ENCODE data around the gene ITGA2B. TPM values are rescaled to one million over a fixed set of nuclear protein-coding genes. Genes with fewer than 3 reads are reported as not detected.

ITGA2B gene
- total and polyA plus RNA-seq, 2 of the 4 experiments (the other 2 are of a cell fraction): under 0.01 to 0.26 TPM

- Histone ChIP-seq H2AK9ac (replicated peaks; ENCODE audit: low read depth, low read length, poor library complexity) (peak overlapping the region; percentile 3), H3K4me3 (ENCODE audit: insufficient read depth, low read depth, low read length) (peak overlapping the region; percentile 50), H3K4ac (ENCODE audit: low read depth, low read length) (no peak overlapping the region), H3K36me3 (ENCODE audit: control insufficient read depth, insufficient read depth, low read length) (no peaks in the 10 kb centered on the region), H3K23ac (ENCODE audit: low read depth, low read length) (peak overlapping the region; percentile 36; the same call in 1 of the 2 replicates), H4K20me1 (ENCODE audit: insufficient read depth, low read length) (0 out of 2 replicates have a peak, but pooled peaks cover 3% of the 10 kb centered on the region), H4K91ac (ENCODE audit: insufficient read depth, low read depth, low read length) (no peak overlapping the region; the same call in 1 of the 2 replicates), H3K4me2 (ENCODE audit: low read depth, low read length) (peak overlapping the region; percentile 73), H3K56ac (ENCODE audit: extremely low read depth, insufficient read depth, low read length) (no peak overlapping the region), H2BK120ac (ENCODE audit: low read depth, low read length) (no peak overlapping the region), H2BK15ac (ENCODE audit: low read depth, low read length) (no peak overlapping the region; the same call in 2 of the 3 replicates), H3K27me3 (ENCODE audit: control insufficient read depth, insufficient read depth, low read length) (peaks cover 27% of the 10 kb centered on the region), H3K18ac (ENCODE audit: low read depth, low read length) (no peak overlapping the region), H3K9me1 (ENCODE audit: insufficient read depth, low read length) (no peaks in the 10 kb centered on the region), H4K8ac (ENCODE audit: low read depth in 2 of 2, low read length in 2 of 2) (peak overlapping the region; percentile 1 to 74; a peak in 2 of 4 replicates), H2BK5ac (ENCODE audit: low read depth, low read length, poor library complexity, severe bottlenecking) (no peak overlapping the region), H3K14ac (replicated peaks; ENCODE audit: low read depth, low read length) (no peak overlapping the region), H2BK20ac (ENCODE audit: low read depth, low read length) (no peak overlapping the region), H4K5ac (ENCODE audit: low read depth, low read length) (no peak overlapping the region), H3K4me1 (ENCODE audit: control insufficient read depth, insufficient read depth, low read length) (peaks cover 2% of the 10 kb centered on the region; the same call in 1 of the 2 replicates), H3K79me1 (ENCODE audit: low read depth in 1 of 2, low read length in 2 of 2) (no peaks in the 10 kb centered on the region), H3K9ac (ENCODE audit: low read depth, low read length) (peak overlapping the region; percentile 22), H2AK5ac (ENCODE audit: low read depth, low read length) (no peak overlapping the region), H3K9me3 (ENCODE audit: control insufficient read depth, insufficient read depth, low read length) (no peaks in the 10 kb centered on the region; the same call in 1 of the 2 replicates), H3K27ac (ENCODE audit: insufficient read depth, low read length) (no peak overlapping the region), H2AFZ (replicated peaks; ENCODE audit: low read length, poor library complexity) (peak overlapping the region; percentile 85)
- TF ChIP-seq SMC3 (IDR thresholded peaks at IDR 0.05; ENCODE audit: low read depth, low read length) (0 out of 2 replicates have a peak, but pooled peaks have one; percentile 4), RAD21 (IDR thresholded peaks at IDR 0.05; ENCODE audit: low read length) (no peak), CHD1 (IDR thresholded peaks at IDR 0.05; ENCODE audit: low read depth, low read length) (no peak), RFX5 (IDR thresholded peaks at IDR 0.05; ENCODE audit: low read depth, low read length) (no peak), BHLHE40 (IDR thresholded peaks at IDR 0.05; ENCODE audit: low read depth, low read length) (no peak), MAFK (IDR thresholded peaks at IDR 0.05; ENCODE audit: low read depth, low read length) (no peak), RCOR1 (IDR thresholded peaks at IDR 0.05; ENCODE audit: insufficient replicate concordance, low read length) (no peak), FOS (IDR thresholded peaks at IDR 0.05; ENCODE audit: low read depth, low read length) (no peak), MAZ (IDR thresholded peaks at IDR 0.05; ENCODE audit: borderline replicate concordance, low read depth, low read length) (peak; percentile 78; the same call in 1 of the 2 replicates), POLR2A (IDR thresholded peaks at IDR 0.05; ENCODE audit: low read depth, low read length) (no peak)
- ChIA-PET CTCF (interaction anchor here (0.7 to 1.0 kb wide), 2 partner anchors 8 to 22 kb away, joined by 3 read pairs; partner anchors contain the start of gene FAM171A2), POLR2A (ENCODE audit: unreplicated experiment) (interaction anchor here (0.6 kb wide), 1 partner anchor 248 kb away, joined by 9 read pairs; no protein-coding TSS in a partner anchor)
- WGBS, 2 experiments (ENCODE audit: extremely low coverage in 2 of 2, insufficient read length in 1 of 2): 6% methylated on average over 22 of the region's 68 CpGs; no CpG with 5 or more reads in 1 of the 2 experiments
- intact Hi-C loops (cut with micrococcal nuclease) (no loop called here), in situ Hi-C loops (cut with MboI; ENCODE audit: low sequenced_read_pairs) (no loop called here), dilution Hi-C loops (cut with HindIII; ENCODE audit: low sequenced_read_pairs, unreplicated experiment) (no loop called here)
- peak; percentile 55 for DNase-seq
- peak; percentile 93 for ATAC-seq (ENCODE audit: low read depth)
- BruUV-seq (replicated peaks): no TSS peak
Measured at GRCh38 chr17:44385287-44386181, 3.9 kb downstream of the ITGA2B start.
